Measurements from ENCODE around the gene MICU1. TPM values are rescaled to one million over a fixed set of nuclear protein-coding genes. Genes with fewer than 3 reads are reported as not detected.

The MICU1 gene
- total and polyA plus RNA-seq, 2 experiments from 2014 or later: 27.5 to 52.3 TPM

DNA sequence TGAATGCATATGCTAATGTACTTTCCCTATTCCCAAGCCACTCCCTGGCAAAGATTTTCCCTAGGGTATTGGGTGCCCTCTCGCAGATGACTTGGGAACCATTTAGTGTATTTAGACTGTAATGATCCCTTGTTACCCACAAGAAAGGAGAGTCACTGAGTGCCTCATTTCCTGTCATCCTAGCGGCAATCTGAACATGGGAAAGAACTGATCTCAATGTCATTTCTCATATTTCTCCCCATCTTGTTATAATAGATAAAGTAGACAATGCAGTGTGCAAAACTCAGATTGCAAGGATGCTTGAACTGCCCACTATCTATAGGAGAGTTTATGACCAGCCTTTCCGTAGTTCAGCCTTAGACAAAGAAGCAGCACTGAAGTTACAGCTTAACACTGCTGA is 123.3 kb downstream of the MICU1 start (continued):
- TF ChIP-seq POLR2AphosphoS5 (IDR thresholded peaks at IDR 0.05; ENCODE audit: low read depth) (no peak), JUNB (IDR thresholded peaks at IDR 0.05; ENCODE audit: unreplicated experiment) (no peak)
- TF ChIP-seq, protein P1, sequence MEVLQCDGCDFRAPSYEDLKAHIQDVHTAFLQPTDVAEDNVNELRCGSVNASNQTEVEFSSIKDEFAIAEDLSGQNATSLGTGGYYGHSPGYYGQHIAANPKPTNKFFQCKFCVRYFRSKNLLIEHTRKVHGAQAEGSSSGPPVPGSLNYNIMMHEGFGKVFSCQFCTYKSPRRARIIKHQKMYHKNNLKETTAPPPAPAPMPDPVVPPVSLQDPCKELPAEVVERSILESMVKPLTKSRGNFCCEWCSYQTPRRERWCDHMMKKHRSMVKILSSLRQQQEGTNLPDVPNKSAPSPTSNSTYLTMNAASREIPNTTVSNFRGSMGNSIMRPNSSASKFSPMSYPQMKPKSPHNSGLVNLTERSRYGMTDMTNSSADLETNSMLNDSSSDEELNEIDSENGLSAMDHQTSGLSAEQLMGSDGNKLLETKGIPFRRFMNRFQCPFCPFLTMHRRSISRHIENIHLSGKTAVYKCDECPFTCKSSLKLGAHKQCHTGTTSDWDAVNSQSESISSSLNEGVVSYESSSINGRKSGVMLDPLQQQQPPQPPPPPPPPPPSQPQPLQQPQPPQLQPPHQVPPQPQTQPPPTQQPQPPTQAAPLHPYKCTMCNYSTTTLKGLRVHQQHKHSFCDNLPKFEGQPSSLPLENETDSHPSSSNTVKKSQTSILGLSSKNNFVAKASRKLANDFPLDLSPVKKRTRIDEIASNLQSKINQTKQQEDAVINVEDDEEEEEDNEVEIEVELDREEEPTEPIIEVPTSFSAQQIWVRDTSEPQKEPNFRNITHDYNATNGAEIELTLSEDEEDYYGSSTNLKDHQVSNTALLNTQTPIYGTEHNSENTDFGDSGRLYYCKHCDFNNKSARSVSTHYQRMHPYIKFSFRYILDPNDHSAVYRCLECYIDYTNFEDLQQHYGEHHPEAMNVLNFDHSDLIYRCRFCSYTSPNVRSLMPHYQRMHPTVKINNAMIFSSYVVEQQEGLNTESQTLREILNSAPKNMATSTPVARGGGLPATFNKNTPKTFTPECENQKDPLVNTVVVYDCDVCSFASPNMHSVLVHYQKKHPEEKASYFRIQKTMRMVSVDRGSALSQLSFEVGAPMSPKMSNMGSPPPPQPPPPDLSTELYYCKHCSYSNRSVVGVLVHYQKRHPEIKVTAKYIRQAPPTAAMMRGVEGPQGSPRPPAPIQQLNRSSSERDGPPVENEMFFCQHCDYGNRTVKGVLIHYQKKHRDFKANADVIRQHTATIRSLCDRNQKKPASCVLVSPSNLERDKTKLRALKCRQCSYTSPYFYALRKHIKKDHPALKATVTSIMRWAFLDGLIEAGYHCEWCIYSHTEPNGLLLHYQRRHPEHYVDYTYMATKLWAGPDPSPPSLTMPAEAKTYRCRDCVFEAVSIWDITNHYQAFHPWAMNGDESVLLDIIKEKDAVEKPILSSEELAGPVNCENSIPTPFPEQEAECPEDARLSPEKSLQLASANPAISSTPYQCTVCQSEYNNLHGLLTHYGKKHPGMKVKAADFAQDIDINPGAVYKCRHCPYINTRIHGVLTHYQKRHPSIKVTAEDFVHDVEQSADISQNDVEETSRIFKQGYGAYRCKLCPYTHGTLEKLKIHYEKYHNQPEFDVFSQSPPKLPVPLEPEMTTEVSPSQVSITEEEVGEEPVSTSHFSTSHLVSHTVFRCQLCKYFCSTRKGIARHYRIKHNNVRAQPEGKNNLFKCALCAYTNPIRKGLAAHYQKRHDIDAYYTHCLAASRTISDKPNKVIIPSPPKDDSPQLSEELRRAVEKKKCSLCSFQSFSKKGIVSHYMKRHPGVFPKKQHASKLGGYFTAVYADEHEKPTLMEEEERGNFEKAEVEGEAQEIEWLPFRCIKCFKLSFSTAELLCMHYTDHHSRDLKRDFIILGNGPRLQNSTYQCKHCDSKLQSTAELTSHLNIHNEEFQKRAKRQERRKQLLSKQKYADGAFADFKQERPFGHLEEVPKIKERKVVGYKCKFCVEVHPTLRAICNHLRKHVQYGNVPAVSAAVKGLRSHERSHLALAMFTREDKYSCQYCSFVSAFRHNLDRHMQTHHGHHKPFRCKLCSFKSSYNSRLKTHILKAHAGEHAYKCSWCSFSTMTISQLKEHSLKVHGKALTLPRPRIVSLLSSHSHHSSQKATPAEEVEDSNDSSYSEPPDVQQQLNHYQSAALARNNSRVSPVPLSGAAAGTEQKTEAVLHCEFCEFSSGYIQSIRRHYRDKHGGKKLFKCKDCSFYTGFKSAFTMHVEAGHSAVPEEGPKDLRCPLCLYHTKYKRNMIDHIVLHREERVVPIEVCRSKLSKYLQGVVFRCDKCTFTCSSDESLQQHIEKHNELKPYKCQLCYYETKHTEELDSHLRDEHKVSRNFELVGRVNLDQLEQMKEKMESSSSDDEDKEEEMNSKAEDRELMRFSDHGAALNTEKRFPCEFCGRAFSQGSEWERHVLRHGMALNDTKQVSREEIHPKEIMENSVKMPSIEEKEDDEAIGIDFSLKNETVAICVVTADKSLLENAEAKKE (CRISPR knock-in tag; IDR thresholded peaks at IDR 0.05): no peak

DNA sequence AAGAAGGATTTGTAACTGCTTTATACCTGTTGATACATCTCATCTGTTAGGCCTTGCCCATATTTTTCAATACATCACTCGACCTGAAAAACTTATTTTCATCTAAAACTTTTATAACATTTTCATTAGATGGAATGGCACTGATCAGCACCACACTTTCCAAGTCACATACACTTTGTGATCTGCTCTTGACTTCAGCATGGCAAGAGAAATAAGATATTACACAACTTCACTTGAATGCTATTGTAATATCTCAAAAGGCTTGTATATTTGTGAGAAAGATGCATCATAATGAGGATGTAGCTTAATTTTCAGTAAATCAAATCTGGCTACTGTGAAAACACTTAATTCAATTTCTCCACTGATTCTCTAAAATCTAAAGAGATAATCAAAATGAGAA is 126.2 kb downstream of the MICU1 start:
- H3K9me3 Mint-ChIP-seq: peaks cover 12% of the 10 kb centered on the region; the same call in 1 of the 3 replicates
- Histone ChIP-seq H4K20me1 (replicated peaks; ENCODE audit: insufficient read depth) (no peaks in the 10 kb centered on the region), H3K4me2 (no peak overlapping the region), H2AFZ (no peak overlapping the region), H3K4me3 (no peak overlapping the region), H3K79me2 (replicated peaks; ENCODE audit: insufficient read depth) (no peaks in the 10 kb centered on the region), H3K36me3 (ENCODE audit: insufficient read depth) (no peaks in the 10 kb centered on the region), H3K4me1 (ENCODE audit: insufficient read depth) (no peaks in the 10 kb centered on the region), H3K27me3 (ENCODE audit: insufficient read depth) (no peaks in the 10 kb centered on the region), H3K9me2 (ENCODE audit: insufficient read depth) (no peaks in the 10 kb centered on the region), H3F3A (replicated peaks; ENCODE audit: low read depth) (no peaks in the 10 kb centered on the region), H3K27ac (ENCODE audit: low read depth) (no peak overlapping the region)
- H3K27ac Mint-ChIP-seq: no peak overlapping the region
- ATAC-seq: no peak
- peaks cover 10% of the 10 kb centered on the region for H3K36me3 Mint-ChIP-seq (ENCODE audit: low read depth)
- H3K4me1 Mint-ChIP-seq: no peaks in the 10 kb centered on the region
- no peaks in the 10 kb centered on the region for H3K27me3 Mint-ChIP-seq (ENCODE audit: insufficient read depth, low read depth, poor library complexity)
- no peak for DNase-seq (ENCODE audit: low spot score)
- H3K4me3 Mint-ChIP-seq: no peak overlapping the region
- TF ChIP-seq EZH2 (IDR thresholded peaks at IDR 0.05; ENCODE audit: low read depth, unreplicated experiment) (no peak), STAT1 (IDR thresholded peaks at IDR 0.05; ENCODE audit: unreplicated experiment) (no peak), CREB1 (CRISPR knock-in tag; IDR thresholded peaks at IDR 0.05; ENCODE audit: low read depth) (no peak), NANOG (IDR thresholded peaks at IDR 0.05; ENCODE audit: borderline replicate concordance) (no peak), EZH2phosphoT487 (IDR thresholded peaks at IDR 0.05; ENCODE audit: unreplicated experiment) (no peak), ZNF331 (CRISPR knock-in tag; IDR thresholded peaks at IDR 0.05; ENCODE audit: low read depth) (no peak), POLR2AphosphoS5 (IDR thresholded peaks at IDR 0.05; ENCODE audit: low read depth) (no peak)
- TF ChIP-seq, protein P1 (CRISPR knock-in tag; IDR thresholded peaks at IDR 0.05): no peak
- TF ChIP-seq, protein P2, sequence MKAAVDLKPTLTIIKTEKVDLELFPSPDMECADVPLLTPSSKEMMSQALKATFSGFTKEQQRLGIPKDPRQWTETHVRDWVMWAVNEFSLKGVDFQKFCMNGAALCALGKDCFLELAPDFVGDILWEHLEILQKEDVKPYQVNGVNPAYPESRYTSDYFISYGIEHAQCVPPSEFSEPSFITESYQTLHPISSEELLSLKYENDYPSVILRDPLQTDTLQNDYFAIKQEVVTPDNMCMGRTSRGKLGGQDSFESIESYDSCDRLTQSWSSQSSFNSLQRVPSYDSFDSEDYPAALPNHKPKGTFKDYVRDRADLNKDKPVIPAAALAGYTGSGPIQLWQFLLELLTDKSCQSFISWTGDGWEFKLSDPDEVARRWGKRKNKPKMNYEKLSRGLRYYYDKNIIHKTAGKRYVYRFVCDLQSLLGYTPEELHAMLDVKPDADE (IDR thresholded peaks at IDR 0.05): no peak

Measured in GM23338 (cell line).